GM19463 (cell line): ENCODE measurements around the gene NCAPG.

Experiments used
- ATAC-seq: cut with Tn5 transposase; IDR thresholded peaks from one replicate; pipeline ENCODE4 v1.9.1; 2021; ENCODE audit warnings: mild to moderate bottlenecking, moderate library complexity; ENCODE audit not compliant: unreplicated experiment

Gene NCAPG

GRCh38 chr4:17867276-17867675, 56.5 kb downstream of the NCAPG start:
- ATAC-seq, result no peak

- no peak for ATAC-seq
Observed at GRCh38 chr4:17869327-17869726, 58.5 kb downstream of the NCAPG start.

- ATAC-seq, result peak; percentile 94
Observed at GRCh38 chr4:17875402-17876070, 64.8 kb downstream of the NCAPG start.

GRCh38 chr4:17876943-17877342, 66.2 kb downstream of the NCAPG start:
- no peak for ATAC-seq

- ATAC-seq, result no peak
Observed at GRCh38 chr4:17877661-17878060, 66.9 kb downstream of the NCAPG start.

- ATAC-seq, result no peak
Observed at GRCh38 chr4:17884063-17884462, 73.3 kb downstream of the NCAPG start.

- ATAC-seq, result no peak
Observed at GRCh38 chr4:17884511-17884910, 73.7 kb downstream of the NCAPG start.

- no peak for ATAC-seq
Observed at GRCh38 chr4:17889692-17890091, 78.9 kb downstream of the NCAPG start.

GRCh38 chr4:17894421-17894820, 83.6 kb downstream of the NCAPG start:
- no peak for ATAC-seq
